WERI-Rb-1 (cell line): ENCODE data around the gene METTL24.

Experiments
- DNase-seq: peaks from one replicate; pipeline ENCODE4 v3.0.0-alpha.2; 2020
- H3K27ac ChIP-seq: fragments of 250-450 bp; sonication (Bioruptor Pico); 2 replicates; pipeline ENCODE4 v1.5.1; 2020; ENCODE audit warnings: mild to moderate bottlenecking, moderate library complexity
- H3K27me3 ChIP-seq: fragments of 250-450 bp; sonication (Bioruptor Pico); 2 replicates; pipeline ENCODE4 v1.5.1; 2021; ENCODE audit warnings: mild to moderate bottlenecking, low read depth, moderate library complexity; ENCODE audit not compliant: insufficient read depth, severe bottlenecking
- H3K36me3 ChIP-seq: fragments of 250-450 bp; sonication (Bioruptor Pico); 2 replicates; pipeline ENCODE4 v1.5.1; 2020; ENCODE audit warnings: mild to moderate bottlenecking, moderate library complexity
- H3K4me3 ChIP-seq: 2 replicates; pipeline ENCODE4 v1.5.1; 2011; ENCODE audit warnings: low read depth, mild to moderate bottlenecking, control low read depth, low read length
- H3K9me3 ChIP-seq: fragments of 250-450 bp; sonication (Bioruptor Pico); 2 replicates; pipeline ENCODE4 v1.5.1; 2021; ENCODE audit warnings: mild to moderate bottlenecking, moderate library complexity; ENCODE audit not compliant: severe bottlenecking
- CTCF ChIP-seq: IDR thresholded peaks from 2 replicates; pipeline ENCODE4 v1.5.1; 2011; ENCODE audit warnings: low read depth, mild to moderate bottlenecking, control low read depth, inconsistent platforms, low read length

The METTL24 gene

GRCh38 chr6:110298916-110299315 lies 59.2 kb downstream of the METTL24 start:
- DNase-seq = no peak
- Histone ChIP-seq H3K36me3 (no peaks in the 10 kb centered on the region), H3K9me3 (no peaks in the 10 kb centered on the region), H3K27ac (no peak overlapping the region), H3K4me3 (no peak overlapping the region), H3K27me3 (no peaks in the 10 kb centered on the region)
- TF ChIP-seq CTCF = no peak

GRCh38 chr6:110298411-110298810 lies 59.7 kb downstream of the METTL24 start:
- no peak for DNase-seq
- Histone ChIP-seq H3K27me3 (no peaks in the 10 kb centered on the region), H3K27ac (no peak overlapping the region), H3K9me3 (no peaks in the 10 kb centered on the region), H3K36me3 (no peaks in the 10 kb centered on the region), H3K4me3 (no peak overlapping the region)
- no peak for TF ChIP-seq CTCF

- Histone ChIP-seq H3K36me3 (no peaks in the 10 kb centered on the region), H3K27me3 (no peaks in the 10 kb centered on the region), H3K27ac (no peak overlapping the region; the same call in 1 of the 2 replicates), H3K9me3 (no peaks in the 10 kb centered on the region), H3K4me3 (no peak overlapping the region)
- peak; percentile 13 for DNase-seq
- no peak for TF ChIP-seq CTCF
Measured at GRCh38 chr6:110296241-110297025, 61.7 kb downstream of the METTL24 start.

GRCh38 chr6:110295451-110296165 lies 62.5 kb downstream of the METTL24 start:
- no peak for TF ChIP-seq CTCF
- DNase-seq = no peak
- H3K4me3 ChIP-seq = no peak overlapping the region
- H3K36me3 ChIP-seq = no peaks in the 10 kb centered on the region
- no peaks in the 10 kb centered on the region for H3K9me3 ChIP-seq
- no peaks in the 10 kb centered on the region for H3K27me3 ChIP-seq
- H3K27ac ChIP-seq = peak overlapping the region; percentile 37; the same call in 1 of the 2 replicates

DNA sequence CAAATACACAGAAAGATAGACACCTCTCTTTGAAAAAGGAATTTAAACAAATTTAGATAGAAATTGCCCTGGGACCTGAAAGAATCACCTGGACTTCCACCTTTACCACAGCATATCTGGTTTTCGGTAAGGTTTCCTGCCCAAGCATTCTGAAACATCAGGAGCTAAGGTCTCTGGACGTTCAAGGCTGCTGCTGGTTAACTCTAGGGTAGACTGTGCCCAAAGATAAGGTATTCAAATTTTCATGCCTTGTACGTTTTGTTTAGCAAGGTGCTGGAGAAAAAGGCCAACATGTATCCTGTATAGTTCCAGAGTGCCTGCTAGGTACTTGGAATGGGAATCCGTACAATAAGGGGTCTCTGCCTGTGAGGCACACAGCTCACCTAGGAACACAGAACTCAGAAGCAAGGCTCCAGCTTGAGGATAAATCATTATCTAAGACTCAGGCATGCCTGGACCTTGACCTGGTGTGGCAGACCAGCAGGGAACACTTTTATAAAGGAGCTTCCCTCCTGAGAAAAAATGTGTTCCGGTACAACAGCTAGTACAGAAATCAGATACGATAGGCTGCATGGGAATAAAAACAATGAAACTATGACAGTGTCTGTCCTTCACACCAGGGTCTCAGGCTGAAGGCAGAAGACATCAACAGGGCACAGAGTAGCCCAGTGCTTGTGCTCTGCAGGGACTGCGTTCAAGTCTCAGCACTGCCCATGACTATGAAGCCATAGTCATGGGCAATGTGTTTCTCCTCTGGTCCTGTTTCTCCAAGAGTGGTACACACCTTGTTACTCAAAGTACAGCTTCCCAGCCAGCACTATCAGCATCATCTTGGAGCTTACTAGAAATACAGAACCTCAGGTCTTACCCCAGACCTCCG lies 70.4 kb downstream of the METTL24 start:
- Histone ChIP-seq H3K36me3 (no peaks in the 10 kb centered on the region), H3K27ac (no peak overlapping the region), H3K4me3 (no peak overlapping the region), H3K9me3 (no peaks in the 10 kb centered on the region), H3K27me3 (no peaks in the 10 kb centered on the region)
- no peak for TF ChIP-seq CTCF
- DNase-seq = no peak
